Caco-2 (cell line): ENCODE results near the gene BRF1. TPM values are rescaled to one million over a fixed set of nuclear protein-coding genes. Genes with fewer than 3 reads are reported as not detected.

Experiments
- Bru-seq: library from RNA; stranded (reverse); fragments of 400-500 nt; gene quantifications from one replicate; lab custom pipeline; 2021; lab: Mats Ljungman, UMichigan
- BruChase-seq, 2 experiments: library from RNA; stranded (reverse); fragments of 400-500 nt; gene quantifications; one replicate each; lab custom pipeline; 2021; lab: Mats Ljungman, UMichigan
- BruUV-seq: library from RNA; stranded (reverse); fragments of 400-500 nt; replicated peaks from 2 replicates; lab custom pipeline; 2021; lab: Mats Ljungman, UMichigan
- CTCF ChIA-PET: fragments of 300-600 bp; sonication (Branson Sonifier 250); formaldehyde crosslinking; loops from one replicate; lab custom pipeline; 2022; ENCODE audit warnings: antibody characterized with exemption; lab: Charles Lee
- POLR2A ChIA-PET: fragments of 300-600 bp; sonication (Branson Sonifier 250); formaldehyde crosslinking; loops from one replicate; lab custom pipeline; 2022; ENCODE audit warnings: antibody characterized with exemption; lab: Charles Lee
- DNase-seq, 2 experiments: peaks; one replicate each; pipeline versions ENCODE4 v3.0.0 to v3.0.0-alpha.2; 2020 to 2022
- H3K27me3 ChIP-seq: replicated peaks from 2 replicates; pipeline ENCODE4 v1.6.0; 2011; ENCODE audit warnings: low read length; ENCODE audit not compliant: control insufficient read depth, insufficient read depth
- H3K36me3 ChIP-seq: 2 replicates; pipeline ENCODE4 v1.5.1; 2011; ENCODE audit warnings: low read length; ENCODE audit not compliant: control insufficient read depth, insufficient read depth
- H3K4me1 ChIP-seq: fragments of 250-450 bp; sonication (Bioruptor Pico); 2 replicates; pipeline ENCODE4 v1.5.1; 2020; ENCODE audit warnings: mild to moderate bottlenecking
- H3K4me3 ChIP-seq: 2 replicates; pipeline ENCODE4 v1.5.1; 2011; ENCODE audit warnings: low read depth, mild to moderate bottlenecking, control low read depth, low read length
- H3K9me3 ChIP-seq: fragments of 250-450 bp; sonication (Bioruptor Pico); 2 replicates; pipeline ENCODE4 v1.5.1; 2020; ENCODE audit warnings: mild to moderate bottlenecking, moderate library complexity
- H3K27ac Mint-ChIP-seq: one replicate; pipeline ENCODE4 v1.8.0; 2022; ENCODE audit warnings: mixed read lengths; ENCODE audit not compliant: unreplicated experiment
- H3K27me3 Mint-ChIP-seq: one replicate; pipeline ENCODE4 v1.8.0; 2022; ENCODE audit warnings: mixed read lengths; ENCODE audit not compliant: insufficient read depth, unreplicated experiment
- H3K36me3 Mint-ChIP-seq: one replicate; pipeline ENCODE4 v1.8.0; 2022; ENCODE audit warnings: mild to moderate bottlenecking, mixed read lengths; ENCODE audit not compliant: insufficient read depth, unreplicated experiment
- H3K4me1 Mint-ChIP-seq: one replicate; pipeline ENCODE4 v1.8.0; 2022; ENCODE audit warnings: low read depth, mixed read lengths; ENCODE audit not compliant: unreplicated experiment
- H3K4me3 Mint-ChIP-seq: one replicate; pipeline ENCODE4 v1.8.0; 2022; ENCODE audit warnings: mild to moderate bottlenecking, moderate library complexity, mixed read lengths; ENCODE audit not compliant: unreplicated experiment
- H3K9me3 Mint-ChIP-seq: one replicate; pipeline ENCODE4 v1.8.0; 2022; ENCODE audit warnings: mixed read lengths; ENCODE audit not compliant: unreplicated experiment
- CTCF ChIP-seq, 2 experiments: fragments of 200-600 bp in 1 of 2; IDR thresholded peaks; 1 replicate in 1 of 2; 2 replicates in 1 of 2; pipeline versions ENCODE4 v1.5.1 to v1.8.0; 2011 to 2022; ENCODE audit warnings: antibody characterized with exemption in 1 of 2, control low read depth in 1 of 2, inconsistent platforms in 1 of 2, low read depth in 1 of 2, low read length in 1 of 2, mild to moderate bottlenecking in 1 of 2, moderate library complexity in 1 of 2; ENCODE audit not compliant: insufficient read depth in 1 of 2, severe bottlenecking in 1 of 2, unreplicated experiment in 1 of 2
- intact Hi-C: fragments of 100-400 bp; cut with micrococcal nuclease; formaldehyde crosslinking; loops from one replicate; pipeline ENCODE4 v1.10.0; 2022; ENCODE audit not compliant: unreplicated experiment
- long read RNA-seq: library from polyadenylated mRNA; stranded (forward); transcript quantifications from one replicate; pipeline ENCODE4 v2.0.0, GENCODE V29; 2022
- total RNA-seq: library from RNA; stranded (reverse); gene quantifications from 2 replicates; pipeline ENCODE4 v1.2.3, GENCODE V29; 2022

BRF1 gene
- 41.6 and 43.6 TPM in 2 replicates for total RNA-seq
- percentile 54 among the genes with signal in this experiment for Bru-seq, nascent RNA
- percentile 63 among the genes with signal in this experiment for BruChase-seq, experiment 1, labeled RNA remaining after a 2-hour chase
- BruChase-seq, experiment 2, labeled RNA remaining after a 6-hour chase: percentile 62 among the genes with signal in this experiment
- long read RNA-seq, transcript BRF1-211 (18 exons, 3,358 nt): major isoform, 9 of 40 reads
- long read RNA-seq, partial matches to known transcripts: 7 of 40 reads
- long read RNA-seq, other reads (novel, unspliced or antisense): 22 of 40 reads

- intact Hi-C loops: no loop called here
- H3K36me3 ChIP-seq: no peaks in the 10 kb centered on the region
- BruUV-seq: no TSS peak
Measured at GRCh38 chr14:105300542-105301102, at the start of gene BRF1. Gene BRF1, minus strand, starts transcription at chr14:105301001. Its CDS starts 372 bp downstream, at chr14:105300629.

GRCh38 chr14:105349992-105350391, 49.2 kb upstream of the BRF1 start:
- no TSS peak for BruUV-seq
- no peak overlapping the region for H3K4me3 ChIP-seq
- DNase-seq: no peak
- no peaks in the 10 kb centered on the region for H3K27me3 Mint-ChIP-seq
- H3K27ac Mint-ChIP-seq: no peak overlapping the region
- no peak overlapping the region for H3K4me3 Mint-ChIP-seq
- ChIA-PET POLR2A (no interaction called here), CTCF (no interaction called here)
- intact Hi-C loops: no loop called here
- no peaks in the 10 kb centered on the region for H3K36me3 ChIP-seq
- H3K27me3 ChIP-seq: no peaks in the 10 kb centered on the region
- no peaks in the 10 kb centered on the region for H3K4me1 Mint-ChIP-seq
- H3K4me1 ChIP-seq: no peaks in the 10 kb centered on the region
- peaks cover 6% of the 10 kb centered on the region for H3K36me3 Mint-ChIP-seq
- TF ChIP-seq CTCF (IDR thresholded peaks at IDR 0.05; ENCODE audit: insufficient read depth in 1 of 2, low read depth in 1 of 2, low read length in 1 of 2, severe bottlenecking in 1 of 2, unreplicated experiment in 1 of 2): no peak
- no peaks in the 10 kb centered on the region for H3K9me3 ChIP-seq
- no peaks in the 10 kb centered on the region for H3K9me3 Mint-ChIP-seq

More at GRCh38 chr14:105300542-105301102, at the start of gene BRF1:
- H3K9me3 Mint-ChIP-seq: no peaks in the 10 kb centered on the region
- peak; percentile 95 to 98 for DNase-seq
- peak within 1 kb of the TSS; percentile 40 for H3K27ac Mint-ChIP-seq
- H3K36me3 Mint-ChIP-seq: peaks cover 8% of the 10 kb centered on the region
- CTCF ChIA-PET: interaction anchor here (0.7 to 2.4 kb wide), 10 partner anchors 12 to 214 kb away, joined by 3 to 19 read pairs (median 4); partner anchors contain the start of genes BTBD6 and PACS2
- H3K4me3 Mint-ChIP-seq: peak within 1 kb of the TSS; percentile 79
- Histone ChIP-seq H3K9me3 (no peaks in the 10 kb centered on the region), H3K4me1 (no peaks in the 10 kb centered on the region), H3K4me3 (peak within 1 kb of the TSS; percentile 100), H3K27me3 (no peaks in the 10 kb centered on the region)
- POLR2A ChIA-PET: interaction anchor here (0.6 to 1.7 kb wide), 11 partner anchors 13 to 474 kb away, joined by 3 to 30 read pairs (median 4); partner anchors contain the start of genes BTBD6 and PACS2
- H3K27me3 Mint-ChIP-seq: no peaks in the 10 kb centered on the region
- H3K4me1 Mint-ChIP-seq: peaks cover 7% of the 10 kb centered on the region
- TF ChIP-seq CTCF (IDR thresholded peaks at IDR 0.05; ENCODE audit: insufficient read depth in 1 of 2, low read depth in 1 of 2, low read length in 1 of 2, severe bottlenecking in 1 of 2, unreplicated experiment in 1 of 2): no peak

- ChIA-PET CTCF (no interaction called here), POLR2A (no interaction called here)
- peaks cover 6% of the 10 kb centered on the region for H3K36me3 Mint-ChIP-seq
- no TSS peak for BruUV-seq
- no peaks in the 10 kb centered on the region for H3K9me3 Mint-ChIP-seq
- no peak overlapping the region for H3K4me3 Mint-ChIP-seq
- H3K4me3 ChIP-seq: no peak overlapping the region
- no peaks in the 10 kb centered on the region for H3K27me3 ChIP-seq
- no peaks in the 10 kb centered on the region for H3K9me3 ChIP-seq
- no peak overlapping the region for H3K27ac Mint-ChIP-seq
- DNase-seq: no peak
- no peaks in the 10 kb centered on the region for H3K27me3 Mint-ChIP-seq
- intact Hi-C loops: no loop called here
- H3K36me3 ChIP-seq: no peaks in the 10 kb centered on the region
- H3K4me1 Mint-ChIP-seq: no peaks in the 10 kb centered on the region
- H3K4me1 ChIP-seq: no peaks in the 10 kb centered on the region
- TF ChIP-seq CTCF (IDR thresholded peaks at IDR 0.05; ENCODE audit: insufficient read depth in 1 of 2, low read depth in 1 of 2, low read length in 1 of 2, severe bottlenecking in 1 of 2, unreplicated experiment in 1 of 2): no peak
Measured at GRCh38 chr14:105348945-105349699, 48.3 kb upstream of the BRF1 start.
